Activated CD4-positive, alpha-beta T cell treated with anti-CD3 and anti-CD28 coated beads, Interleukin-2, Interleukin-6, amounts not matched to agents 100 ng/mL and 50 ng/mL, durations not matched to agents 16 hours and 8 hours (primary cell): ENCODE results near the gene SLC44A3.
A peak's percentile ranks its signal among the peaks of the same experiment; 100 is the strongest.

ENCODE experiments used
- DNase-seq: peaks from one replicate; pipeline ENCODE4 v3.0.0-alpha.2; 2020

Gene SLC44A3

DNA sequence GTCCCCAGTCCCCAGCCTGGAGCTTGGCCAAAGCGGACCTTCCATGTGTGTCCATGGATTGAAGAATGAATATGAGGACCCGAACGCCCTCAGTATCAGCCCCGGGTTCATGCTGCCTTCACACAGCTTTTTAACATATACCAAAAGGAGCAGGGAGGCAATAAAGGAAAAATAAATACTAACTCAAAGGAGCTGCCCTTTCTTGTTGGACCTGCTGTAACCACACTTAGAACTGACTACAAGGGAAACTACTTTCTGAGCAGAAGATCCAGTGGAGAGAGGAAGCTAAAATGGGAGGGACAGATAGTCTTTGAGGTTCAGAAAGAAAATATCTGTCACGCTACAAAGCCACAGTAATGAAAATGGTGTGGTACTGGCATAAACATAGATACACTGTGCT lies 58.2 kb downstream of the SLC44A3 start:
- DNase-seq, result no peak

DNA sequence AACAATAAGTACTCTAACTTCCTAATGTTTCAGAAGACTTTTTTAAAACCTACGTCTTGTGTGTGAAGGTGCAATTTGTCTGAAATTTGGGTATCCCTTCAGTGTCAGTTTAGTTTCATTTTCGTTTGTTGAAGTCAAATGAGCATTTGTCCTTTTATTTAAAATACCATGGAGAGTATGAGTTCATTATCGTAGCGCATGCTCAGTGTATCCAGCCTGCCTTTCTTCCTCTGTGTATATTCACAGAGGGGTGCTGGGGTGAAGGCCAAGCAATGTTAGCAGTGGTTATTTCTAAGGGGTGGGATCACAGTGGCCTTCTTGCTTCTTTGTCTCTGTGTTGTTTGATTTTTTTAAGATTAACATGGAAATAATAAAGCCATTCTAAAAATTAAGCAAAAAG lies 63.5 kb downstream of the SLC44A3 start:
- peak; percentile 12 for DNase-seq

- no peak for DNase-seq
These were observed 63.9 kb downstream of the SLC44A3 start for GRCh38 chr1:94884106-94884505.

DNA sequence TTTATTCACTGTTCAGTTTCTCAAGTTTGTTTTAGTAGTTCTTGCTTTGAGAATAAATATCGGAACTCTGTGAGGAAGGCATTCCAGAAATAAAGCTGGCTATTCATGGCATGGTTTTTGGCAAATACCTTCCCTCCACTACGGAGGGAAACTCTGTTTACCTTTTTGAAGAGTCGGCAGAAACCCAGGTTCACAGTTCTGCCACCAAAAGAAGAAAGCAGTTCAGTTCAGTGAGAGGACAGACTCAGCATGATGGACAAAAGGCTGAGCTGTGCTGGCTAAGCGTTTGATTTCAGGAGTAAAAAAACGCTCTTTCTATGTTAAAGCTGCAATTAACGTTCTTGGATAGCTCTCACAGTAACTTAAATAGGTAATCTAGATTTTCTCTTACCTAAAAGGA lies 64.3 kb downstream of the SLC44A3 start:
- DNase-seq, result no peak

- no peak for DNase-seq
These were observed 66.2 kb downstream of the SLC44A3 start for GRCh38 chr1:94886361-94886760.

GRCh38 chr1:94887106-94887505 lies 66.9 kb downstream of the SLC44A3 start:
- DNase-seq, result no peak

- DNase-seq, result no peak
These were observed 67.5 kb downstream of the SLC44A3 start for GRCh38 chr1:94887603-94888171.

GRCh38 chr1:94888201-94888600 lies 68.0 kb downstream of the SLC44A3 start:
- no peak for DNase-seq

GRCh38 chr1:94892604-94893254 lies 72.6 kb downstream of the SLC44A3 start:
- no peak for DNase-seq

GRCh38 chr1:94894630-94895029 lies 74.5 kb downstream of the SLC44A3 start:
- DNase-seq, result no peak

- no peak for DNase-seq
These were observed 75.4 kb downstream of the SLC44A3 start for GRCh38 chr1:94895518-94895917.

DNA sequence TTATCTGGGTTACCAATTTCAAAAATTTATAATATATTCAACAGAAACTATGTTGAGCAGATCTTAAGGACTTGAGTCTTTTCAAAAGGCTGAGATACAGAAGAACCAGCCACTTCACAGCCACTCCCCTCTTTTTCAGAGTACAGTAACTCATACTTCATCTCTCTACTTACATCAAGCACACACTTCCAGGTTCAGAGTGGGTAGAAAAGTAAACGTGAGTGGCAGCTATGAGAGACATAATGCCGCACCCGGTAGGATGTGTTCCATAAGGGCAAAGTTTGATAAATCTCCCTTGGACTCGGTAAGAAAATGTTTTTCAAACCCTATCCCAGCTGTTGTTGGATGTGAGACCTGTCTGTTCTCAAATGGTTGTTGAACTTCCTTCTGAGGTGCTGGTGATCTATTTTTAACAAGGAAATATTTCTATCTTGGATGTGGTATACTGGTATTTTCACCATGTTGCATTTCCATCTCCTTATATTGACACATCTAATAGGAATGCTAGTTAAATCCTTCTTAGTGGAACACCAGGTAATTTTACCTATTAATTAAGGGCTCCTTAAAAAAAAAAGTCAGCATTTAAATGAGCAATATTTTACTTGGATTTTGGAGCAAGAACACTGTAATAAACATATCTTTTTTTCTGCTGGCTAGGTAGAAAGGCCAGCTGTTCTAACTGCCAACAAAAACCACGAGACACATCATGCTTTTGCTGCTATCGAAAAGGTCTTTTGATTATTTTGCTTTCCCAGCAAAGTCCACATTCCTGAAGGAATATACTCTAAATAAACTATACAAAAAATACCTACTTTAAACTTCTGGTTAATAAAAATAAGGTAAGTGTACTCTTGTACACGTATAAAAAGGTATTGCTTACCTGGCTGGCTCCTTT lies 78.6 kb downstream of the SLC44A3 start:
- no peak for DNase-seq

GRCh38 chr1:94899756-94900155 lies 79.6 kb downstream of the SLC44A3 start:
- DNase-seq, result no peak

DNA sequence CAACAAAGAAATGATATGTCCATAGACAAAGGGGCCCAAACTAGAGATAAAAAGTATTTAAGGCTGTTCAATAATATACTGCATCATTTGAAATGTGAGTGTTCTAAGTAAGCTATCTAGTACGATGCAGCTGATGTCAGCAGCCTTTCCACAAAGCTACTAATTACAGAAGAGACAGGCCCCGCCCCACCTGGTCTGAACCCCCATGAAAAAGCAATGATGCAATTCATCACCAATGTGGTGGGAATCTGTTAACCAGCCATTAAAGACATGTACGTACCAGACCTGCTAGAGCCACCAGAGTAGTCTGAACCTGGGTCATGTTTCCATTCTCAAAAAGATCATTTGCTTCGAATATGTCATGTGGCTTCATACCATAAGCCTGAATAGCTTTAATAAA lies 81.7 kb downstream of the SLC44A3 start:
- no peak for DNase-seq

GRCh38 chr1:94903280-94904009 lies 83.3 kb downstream of the SLC44A3 start:
- no peak for DNase-seq

- no peak for DNase-seq
These were observed 85.0 kb downstream of the SLC44A3 start for GRCh38 chr1:94905207-94905606.

GRCh38 chr1:94906382-94906781 lies 86.2 kb downstream of the SLC44A3 start:
- no peak for DNase-seq

DNA sequence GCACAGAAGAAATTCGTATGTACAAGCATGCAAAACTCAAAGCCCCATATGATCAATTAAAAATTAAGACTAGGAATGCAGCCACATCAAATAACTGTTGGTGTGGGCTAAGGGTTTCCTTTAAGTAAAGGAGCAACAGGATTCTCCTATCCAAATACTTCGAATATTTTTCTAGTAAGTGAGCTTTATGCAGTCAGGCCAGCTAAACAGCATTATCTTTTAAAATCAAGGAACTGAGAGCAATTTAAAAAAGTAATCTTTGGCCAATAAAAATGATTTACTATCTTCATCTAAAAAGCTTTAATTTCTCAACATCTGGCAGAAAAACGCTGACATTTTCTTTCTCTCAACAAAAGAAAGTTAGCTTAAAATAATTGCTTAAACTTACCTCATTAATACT lies 87.0 kb downstream of the SLC44A3 start:
- no peak for DNase-seq

- no peak for DNase-seq
These were observed 88.0 kb downstream of the SLC44A3 start for GRCh38 chr1:94908190-94908589.

GRCh38 chr1:94908965-94909364 lies 88.8 kb downstream of the SLC44A3 start:
- no peak for DNase-seq

GRCh38 chr1:94909486-94909885 lies 89.3 kb downstream of the SLC44A3 start:
- DNase-seq, result no peak

- no peak for DNase-seq
These were observed 92.4 kb downstream of the SLC44A3 start for GRCh38 chr1:94912263-94913184.
